K562 (cell line): ENCODE results near the gene HNF1B. TPM values are rescaled to one million over a fixed set of nuclear protein-coding genes. Genes with fewer than 3 reads are reported as not detected.

ENCODE experiments used
- ATAC-seq: fragments of 200-7000 bp; cut with Tn5 transposase; 3 replicates; pipeline ENCODE4 v1.9.1; 2020; ENCODE audit warnings: moderate library complexity
- BruUV-seq: library from RNA; stranded (reverse); fragments of 400-500 nt; replicated peaks from 2 replicates; lab custom pipeline; 2021; lab: Mats Ljungman, UMichigan
- CTCF ChIA-PET: fragments of 300-600 bp; formaldehyde crosslinking; extraction: SDS; loops from one replicate; lab custom pipeline; 2021; ENCODE audit warnings: low intra/inter-chr PET ratio; lab: Yijun Ruan, JAX
- POLR2A ChIA-PET: fragments of 300-600, 350-650 bp; sonication (Branson Sonifier 250); formaldehyde crosslinking; extraction: SDS; loops from one replicate; lab custom pipeline; 2021; ENCODE audit warnings: antibody characterized with exemption, inconsistent platforms; lab: Yijun Ruan, JAX
- DNase-seq, 4 experiments: peaks; one replicate each; pipeline versions ENCODE4 v3.0.0 to v3.0.0-alpha.2; 2011 to 2018; ENCODE audit warnings: low spot score in 3 of 4, mixed read lengths in 3 of 4; ENCODE audit errors: extremely low read depth in 1 of 4
- FAIRE-seq: peaks from 2 replicates; lab custom pipeline; 2011; peaks lifted over from hg19 to GRCh38; lab: Jason Lieb, UNC
- H2AFZ ChIP-seq: 2 replicates; pipeline ENCODE4 v1.6.0; 2011; ENCODE audit warnings: low read depth, low read length, control low read depth, inconsistent platforms
- H3K27ac ChIP-seq: fragments of 200-600 bp; 3 replicates; pipeline ENCODE4 v1.8.0; 2011; ENCODE audit warnings: low read depth, mild to moderate bottlenecking, control low read depth, inconsistent platforms, low read length, moderate library complexity, mixed read lengths; ENCODE audit errors: extremely low read depth
- H3K27me3 ChIP-seq, 2 experiments: fragments of 300-600 bp in 1 of 2; 2 replicates in 1 of 2; 3 replicates in 1 of 2; pipeline versions ENCODE4 v1.6.0 to v1.8.0; 2011; ENCODE audit warnings: inconsistent platforms in 2 of 2, low read length in 2 of 2, mild to moderate bottlenecking in 1 of 2, mixed read lengths in 1 of 2, moderate library complexity in 1 of 2; ENCODE audit not compliant: control insufficient read depth in 2 of 2, insufficient read depth in 2 of 2
- H3K36me3 ChIP-seq: fragments of 300-600 bp; 3 replicates; pipeline ENCODE4 v1.8.0; 2011; ENCODE audit warnings: mild to moderate bottlenecking, low read length, inconsistent platforms; ENCODE audit not compliant: control insufficient read depth, insufficient read depth
- H3K4me1 ChIP-seq, 2 experiments: fragments of 200-600 bp in 1 of 2; replicated peaks in 1 of 2; 2 replicates in 1 of 2; 3 replicates in 1 of 2; pipeline versions ENCODE4 v1.5.1 to v1.8.0; 2011; ENCODE audit warnings: inconsistent platforms in 2 of 2, low read length in 2 of 2, mild to moderate bottlenecking in 1 of 2, mixed read lengths in 1 of 2, moderate library complexity in 1 of 2; ENCODE audit not compliant: control insufficient read depth in 2 of 2, insufficient read depth in 2 of 2
- H3K4me2 ChIP-seq: 2 replicates; pipeline ENCODE4 v1.6.1; 2011; ENCODE audit warnings: low read length, control low read depth, inconsistent platforms, mixed read lengths; ENCODE audit not compliant: insufficient read depth
- H3K4me3 ChIP-seq: fragments of 200-600 bp; sonication (generic), shearing (Covaris generic); 2 replicates; pipeline ENCODE4 v1.5.1; 2016; ENCODE audit warnings: control low read depth, inconsistent platforms
- H3K79me2 ChIP-seq: fragments of 200-600 bp; 3 replicates; pipeline ENCODE4 v1.8.0; 2011; ENCODE audit warnings: low read length, inconsistent platforms; ENCODE audit not compliant: control insufficient read depth, insufficient read depth
- H3K9ac ChIP-seq, 2 experiments: 2 replicates each; pipeline versions ENCODE4 v1.6.0 to v1.6.1; 2011; ENCODE audit warnings: low read depth in 2 of 2, low read length in 2 of 2, control low read depth in 1 of 2, inconsistent platforms in 1 of 2, mild to moderate bottlenecking in 1 of 2, mixed read lengths in 1 of 2; ENCODE audit not compliant: insufficient read depth in 1 of 2
- H3K9me1 ChIP-seq: one replicate; pipeline ENCODE4 v1.6.0; 2011; ENCODE audit warnings: inconsistent platforms, mild to moderate bottlenecking, low read length, moderate library complexity; ENCODE audit not compliant: control insufficient read depth, insufficient read depth
- H3K9me3 ChIP-seq: replicated peaks from 2 replicates; pipeline ENCODE4 v1.5.1; 2011; ENCODE audit warnings: low read depth, low read length, inconsistent platforms; ENCODE audit not compliant: control insufficient read depth, insufficient read depth
- H4K20me1 ChIP-seq: replicated peaks from 2 replicates; pipeline ENCODE4 v1.6.1; 2011; ENCODE audit warnings: low read length, inconsistent platforms, mixed read lengths; ENCODE audit not compliant: control insufficient read depth, insufficient read depth
- BCLAF1 ChIP-seq, 2 experiments: fragments of 450-650 bp in 1 of 2; IDR thresholded peaks; 2 replicates each; pipeline ENCODE4 v1.6.1; 2011 to 2017; ENCODE audit warnings: low read depth in 2 of 2, antibody characterized with exemption in 1 of 2, borderline replicate concordance in 1 of 2, low read length in 1 of 2, mild to moderate bottlenecking in 1 of 2, mixed read lengths in 1 of 2; ENCODE audit not compliant: control insufficient read depth in 1 of 2
- C11orf30 ChIP-seq: fragments of 450-650 bp; IDR thresholded peaks from 2 replicates; pipeline ENCODE4 v1.6.1; 2016; ENCODE audit warnings: low read depth, mild to moderate bottlenecking
- ESRRB ChIP-seq: fragments of 250-450 bp; sonication (Bioruptor Pico); IDR thresholded peaks from 2 replicates; pipeline ENCODE4 v1.5.0; 2020; ENCODE audit warnings: mild to moderate bottlenecking, moderate library complexity, borderline replicate concordance
- NFATC3 ChIP-seq: fragments of 450-650 bp; IDR thresholded peaks from 2 replicates; pipeline ENCODE4 v1.6.1; 2017; ENCODE audit warnings: mild to moderate bottlenecking
- NFYB ChIP-seq: IDR thresholded peaks from 2 replicates; pipeline ENCODE4 v1.6.1; 2011; ENCODE audit warnings: mild to moderate bottlenecking, moderate library complexity; ENCODE audit not compliant: insufficient read length; ENCODE audit errors: extremely low read depth
- PRPF4 ChIP-seq: fragments of 200-400 bp; formaldehyde crosslinking; IDR thresholded peaks from one replicate; pipeline ENCODE4 v1.6.1; 2017; ENCODE audit warnings: low read length, low read depth, mild to moderate bottlenecking; ENCODE audit not compliant: insufficient read depth, poor library complexity, severe bottlenecking
- RHOXF2B ChIP-seq: fragments of 250-450 bp; sonication (Bioruptor Pico); conservative IDR thresholded peaks from 2 replicates; pipeline ENCODE4 v1.5.1; 2021
- SMARCB1 ChIP-seq: IDR thresholded peaks from 2 replicates; pipeline ENCODE4 v1.6.1; 2011; ENCODE audit warnings: improper control_type of control experiment, low read depth; ENCODE audit not compliant: insufficient read length
- SRSF9 ChIP-seq: fragments of 200-400 bp; formaldehyde crosslinking; IDR thresholded peaks from 2 replicates; pipeline ENCODE4 v1.6.1; 2017; ENCODE audit warnings: low read depth, low read length, borderline replicate concordance
- TCF7 ChIP-seq: sonication (generic); IDR thresholded peaks from 2 replicates; pipeline ENCODE4 v1.6.1; 2016; ENCODE audit warnings: antibody characterized with exemption, borderline replicate concordance
- ZFP30 ChIP-seq: fragments of 250-450 bp; sonication (Bioruptor Pico); IDR thresholded peaks from 2 replicates; pipeline ENCODE4 v1.8.0; 2022; ENCODE audit warnings: moderate library complexity, mild to moderate bottlenecking, inconsistent platforms, borderline replicate concordance
- ZNF143 ChIP-seq: sonication (generic); formaldehyde crosslinking; IDR thresholded peaks from 2 replicates; pipeline ENCODE4 v1.9.0; 2022; ENCODE audit warnings: mild to moderate bottlenecking, missing genetic modification reagents
- ZNF77 ChIP-seq: fragments of 250-450 bp; sonication (Bioruptor Pico); IDR thresholded peaks from 2 replicates; pipeline ENCODE4 v1.5.0; 2020
- WGBS: fragments of 100-300 bp; shearing (Covaris generic); methylation state at CpG from one replicate; pipeline ENCODE4 v1.1.6; 2016; ENCODE audit warnings: low coverage, mixed read lengths; ENCODE audit not compliant: insufficient coverage; ENCODE audit errors: missing lambda C conversion rate; 5-methylcytosine and 5-hydroxymethylcytosine counted together
- in situ Hi-C: fragments of 300-500 bp; cut with MboI; formaldehyde crosslinking; loops from 4 replicates; pipeline ENCODE4 v1.15.0; 2018; ENCODE audit warnings: inconsistent platforms, mixed read lengths
- intact Hi-C: fragments of 100-400 bp; cut with micrococcal nuclease; formaldehyde crosslinking; loops from 2 replicates; pipeline ENCODE4 v1.14.2; 2022
- polyA plus RNA-seq, 8 experiments: library from polyadenylated mRNA; depleted of rRNA in 4 of 8; stranded (reverse) in 5 of 8; unstranded in 3 of 8; fragments of >200 nt; fragmentation: Nextera tagmentation in 2 of 8; fragmentation: Illumina TruSeq in 1 of 8; extraction: Ambion mirVana in 2 of 8; extraction: Trizol in 1 of 8; gene quantifications; 2 replicates each; pipeline versions ENCODE4 v1.2.1 to v1.2.3, GENCODE V29; 2011 to 2014; ENCODE audit warnings: inconsistent platforms in 1 of 8, missing spikeins in 1 of 8
- total RNA-seq, 7 experiments: library from RNA; depleted of rRNA in 6 of 7; stranded (reverse); fragments of >200 nt in 6 of 7; fragmentation: Illumina TruSeq in 2 of 7; extraction: Trizol in 2 of 7; gene quantifications; 2 replicates each; pipeline versions ENCODE4 v1.2.1 to v1.2.3, GENCODE V29; 2011 to 2021; ENCODE audit warnings: low replicate concordance in 1 of 7
- TF ChIP-seq, protein P1 (sequence below): sonication (generic); IDR thresholded peaks from 2 replicates; pipeline ENCODE4 v1.6.1; 2016

HNF1B gene
- total and polyA plus RNA-seq, 9 of the 15 experiments (the other 6 are each of a cell fraction or from before 2014, with no cell fraction given): not detected

DNA sequence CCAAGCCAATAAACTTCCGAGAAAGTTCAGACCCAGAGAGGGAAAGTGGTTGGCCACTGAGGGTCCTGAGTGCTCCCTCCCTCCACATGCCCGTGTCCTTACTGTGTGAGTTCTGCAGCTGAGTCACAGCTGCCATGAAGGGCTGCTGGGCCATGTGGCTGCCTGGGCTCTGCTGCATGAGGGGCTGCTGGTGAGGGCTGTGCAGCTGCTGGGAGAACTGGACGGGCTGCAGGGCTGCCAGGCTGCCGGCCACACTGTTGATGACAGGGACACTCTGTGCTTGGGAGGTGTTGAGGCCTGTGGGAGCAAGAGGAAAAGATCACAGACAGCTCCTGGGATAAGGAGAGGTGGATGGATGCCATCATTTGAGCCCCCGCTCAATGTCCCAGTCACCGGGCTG is 44.0 kb downstream of the HNF1B start:
- Histone ChIP-seq H3K27ac (no peak overlapping the region), H3K9ac (no peak overlapping the region), H3K9me3 (no peaks in the 10 kb centered on the region), H3K4me3 (no peak overlapping the region), H3K4me2 (no peak overlapping the region), H3K36me3 (no peaks in the 10 kb centered on the region), H3K4me1 (no peaks in the 10 kb centered on the region), H4K20me1 (no peaks in the 10 kb centered on the region), H3K9me1 (no peaks in the 10 kb centered on the region), H3K27me3 (peaks cover 2 to 43% of the 10 kb centered on the region in 2 experiments), H3K79me2 (no peaks in the 10 kb centered on the region), H2AFZ (no peak overlapping the region)
- ATAC-seq: no peak
- intact Hi-C loops: loop anchor here (5.0 kb wide), 2 partner anchors 91 to 116 kb away; no protein-coding TSS in a partner anchor
- WGBS: 2% methylated on average over 6 of the region's 6 CpGs
- in situ Hi-C loops: no loop called here
- no peak for TF ChIP-seq C11orf30
- no peak for TF ChIP-seq BCLAF1 (IDR thresholded peaks at IDR 0.05; ENCODE audit: borderline replicate concordance in 1 of 2, control insufficient read depth in 1 of 2, low read depth in 2 of 2, low read length in 1 of 2)
- no peak for TF ChIP-seq NFATC3
- TF ChIP-seq, protein P1, sequence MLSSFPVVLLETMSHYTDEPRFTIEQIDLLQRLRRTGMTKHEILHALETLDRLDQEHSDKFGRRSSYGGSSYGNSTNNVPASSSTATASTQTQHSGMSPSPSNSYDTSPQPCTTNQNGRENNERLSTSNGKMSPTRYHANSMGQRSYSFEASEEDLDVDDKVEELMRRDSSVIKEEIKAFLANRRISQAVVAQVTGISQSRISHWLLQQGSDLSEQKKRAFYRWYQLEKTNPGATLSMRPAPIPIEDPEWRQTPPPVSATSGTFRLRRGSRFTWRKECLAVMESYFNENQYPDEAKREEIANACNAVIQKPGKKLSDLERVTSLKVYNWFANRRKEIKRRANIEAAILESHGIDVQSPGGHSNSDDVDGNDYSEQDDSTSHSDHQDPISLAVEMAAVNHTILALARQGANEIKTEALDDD: no peak
- no peak for TF ChIP-seq SMARCB1
- no peak for TF ChIP-seq ZNF77 (CRISPR knock-in tag)
- no peak for TF ChIP-seq ESRRB (CRISPR knock-in tag)
- TF ChIP-seq TCF7: no peak
- TF ChIP-seq NFYB: no peak
- no peak for TF ChIP-seq ZNF143 (CRISPR knock-in tag)
- TF ChIP-seq ZFP30: no peak
- no peak for TF ChIP-seq RHOXF2B (CRISPR knock-in tag)
- no peak for TF ChIP-seq SRSF9
- TF ChIP-seq PRPF4: no peak
- ChIA-PET POLR2A (interaction anchor here (0.6 kb wide), 1 partner anchor 1788 kb away, joined by 3 read pairs; no protein-coding TSS in a partner anchor), CTCF (interaction anchor here (1.0 kb wide), 1 partner anchor 89 kb away, joined by 4 read pairs; no protein-coding TSS in a partner anchor)
- no peak for DNase-seq
- FAIRE-seq: no peak
- no TSS peak for BruUV-seq
